Tibial artery (tissue), 4 donors: ENCODE data around the gene METTL16.

Experiments
- DNase-seq, 2 donors: peaks; one replicate each; pipeline ENCODE4 v3.0.0-alpha.2; 2019
- H3K27ac ChIP-seq, 2 donors: fragments of 200-600 bp; sonication (generic) in 1 of 2; 1 replicate in 1 of 2; 2 replicates in 1 of 2; pipeline ENCODE4 v1.5.1; 2018 to 2019; ENCODE audit warnings: mild to moderate bottlenecking in 1 of 2
- H3K27me3 ChIP-seq, 2 donors: fragments of 200-600 bp; sonication (generic) in 1 of 2; one replicate each; pipeline versions ENCODE4 v1.5.1 to v1.6.0; 2016 to 2019
- H3K36me3 ChIP-seq, 3 donors: fragments of 200-600 bp; sonication (generic) in 2 of 3; one replicate each; pipeline ENCODE4 v1.5.1; 2016 to 2019; ENCODE audit warnings: mild to moderate bottlenecking in 2 of 3
- H3K4me1 ChIP-seq, 4 donors: fragments of 200-600 bp; sonication (generic) in 2 of 4; 1 replicate in 3 of 4; 2 replicates in 1 of 4; pipeline ENCODE4 v1.5.1; 2016 to 2019
- H3K4me3 ChIP-seq, 2 donors: fragments of 200-600 bp; sonication (generic) in 1 of 2; 1 replicate in 1 of 2; 2 replicates in 1 of 2; pipeline ENCODE4 v1.5.1; 2018 to 2019; ENCODE audit warnings: mild to moderate bottlenecking in 2 of 2
- H3K9me3 ChIP-seq, 3 donors: fragments of 200-600 bp; sonication (generic) in 1 of 3; one replicate each; pipeline ENCODE4 v1.5.1; 2016 to 2019
- CTCF ChIP-seq, 2 experiments: fragments of 200-600 bp in 1 of 2; fragments of 450-650 bp in 1 of 2; IDR thresholded peaks; one replicate each; pipeline ENCODE4 v1.5.1; 2017 to 2019; ENCODE audit warnings: antibody characterized with exemption in 2 of 2, mild to moderate bottlenecking in 1 of 2, moderate library complexity in 1 of 2
- intact Hi-C: fragments of 100-400 bp; cut with DNase I; formaldehyde crosslinking; loops from one replicate; pipeline ENCODE4 v1.15.0; 2023; ENCODE audit warnings: low total_unique reads

METTL16 gene

DNA sequence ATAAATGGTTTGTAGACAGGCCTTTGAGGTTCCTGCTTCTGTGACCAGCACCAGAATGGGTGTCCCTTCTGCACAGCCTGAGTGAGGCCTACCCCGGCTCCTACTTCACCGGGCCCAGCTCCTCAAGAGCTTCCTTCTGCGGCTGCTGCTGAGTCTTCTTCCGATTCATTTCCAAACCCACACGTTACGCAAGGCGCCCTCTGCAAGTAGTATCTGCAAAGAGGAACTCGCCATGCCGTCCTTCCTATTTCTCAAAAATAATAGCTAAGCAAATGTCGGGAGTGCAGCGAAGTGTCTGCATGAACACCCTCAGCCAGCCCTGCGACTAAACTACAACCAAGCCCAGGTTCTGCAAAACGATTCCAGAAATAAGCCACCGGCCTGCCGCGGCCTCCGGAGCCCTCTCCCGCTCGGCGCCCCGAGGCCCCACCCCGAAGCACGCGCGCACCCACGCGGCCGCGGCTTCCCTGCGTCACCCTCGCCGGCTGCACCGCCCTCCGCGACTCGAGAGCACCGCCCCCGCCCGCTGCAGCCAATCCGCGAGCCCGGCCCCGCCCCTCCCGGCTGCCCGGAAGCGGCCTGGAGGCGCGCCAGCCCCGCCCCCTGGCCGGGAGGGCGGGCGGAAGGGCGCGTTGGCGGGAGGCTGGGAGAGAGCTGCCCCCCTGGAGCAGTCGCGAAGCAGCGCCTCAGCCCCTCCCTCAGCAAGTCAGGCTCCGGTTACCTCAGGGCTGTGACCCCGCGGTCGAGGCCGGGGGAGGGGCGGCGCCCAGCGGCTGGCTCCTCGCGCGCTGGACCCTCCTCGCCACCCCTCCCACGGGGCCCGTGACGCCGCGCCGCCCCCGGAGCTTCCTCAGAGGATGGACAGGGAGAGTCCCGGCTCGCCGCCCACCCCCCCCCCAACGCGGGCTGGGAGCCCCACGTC is 119.2 kb downstream of the METTL16 start:
- Histone ChIP-seq H3K9me3 (no peaks in the 10 kb centered on the region), H3K36me3 (peaks cover 2 to 12% (median 7%) of the 10 kb centered on the region in 3 donors), H3K27ac (peak overlapping the region; percentile 91 to 100), H3K4me1 (peaks cover 18 to 63% (median 56%) of the 10 kb centered on the region in 4 donors), H3K4me3 (peak overlapping the region; percentile 84 to 88), H3K27me3 (no peaks in the 10 kb centered on the region)
- DNase-seq: peak; percentile 94 to 99
- intact Hi-C loops: no loop called here
- no peak for TF ChIP-seq CTCF (IDR thresholded peaks at IDR 0.05)

DNA sequence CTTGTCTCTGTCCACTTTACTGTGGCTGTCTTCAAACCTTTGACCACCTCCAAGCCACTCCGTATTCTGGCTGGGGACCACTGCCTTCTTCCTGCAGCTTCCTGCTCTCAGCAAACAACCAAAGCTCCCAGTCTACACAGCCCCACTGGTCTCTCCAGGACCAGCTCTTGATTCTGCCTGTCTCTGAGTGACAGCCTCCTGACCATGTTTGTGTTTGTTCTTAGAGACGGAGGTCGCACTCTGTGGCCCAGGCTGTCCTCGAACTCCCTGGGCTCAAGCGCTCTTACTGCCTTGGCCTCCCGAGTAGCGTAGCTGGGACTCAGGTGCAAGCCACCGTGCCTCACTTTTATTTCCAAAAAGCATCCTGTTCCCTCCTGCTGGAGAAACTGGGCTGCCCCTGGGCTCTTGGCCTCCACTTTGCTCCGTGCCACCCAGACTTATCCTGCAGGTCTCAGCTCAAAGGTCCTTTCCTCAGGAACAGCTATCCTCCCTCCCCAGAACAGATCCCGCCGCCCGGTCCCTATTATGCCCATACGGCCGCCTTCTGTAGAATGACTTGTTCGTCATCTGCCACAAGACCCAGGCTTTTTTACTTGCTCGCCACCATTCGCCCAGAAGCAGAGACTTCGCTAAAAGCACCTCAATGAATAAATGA is 120.0 kb downstream of the METTL16 start:
- TF ChIP-seq CTCF (IDR thresholded peaks at IDR 0.05): no peak
- H3K4me1 ChIP-seq: peaks cover 12 to 55% (median 49%) of the 10 kb centered on the region in 4 donors
- peak overlapping the region; percentile 84 to 88 for H3K4me3 ChIP-seq
- intact Hi-C loops: no loop called here
- H3K27me3 ChIP-seq: no peaks in the 10 kb centered on the region
- peak overlapping the region; percentile 80 to 100 for H3K27ac ChIP-seq
- H3K36me3 ChIP-seq: peaks cover 10 to 20% (median 14%) of the 10 kb centered on the region in 3 donors
- DNase-seq: no peak
- H3K9me3 ChIP-seq: no peaks in the 10 kb centered on the region

- H3K9me3 ChIP-seq: no peaks in the 10 kb centered on the region
- H3K27me3 ChIP-seq: no peaks in the 10 kb centered on the region
- H3K4me3 ChIP-seq: no peak overlapping the region
- no peak for DNase-seq
- peaks cover 17 to 34% (median 28%) of the 10 kb centered on the region in 3 donors for H3K36me3 ChIP-seq
- peak overlapping the region; percentile 80 to 100 for H3K27ac ChIP-seq
- intact Hi-C loops: no loop called here
- H3K4me1 ChIP-seq: peaks cover 6 to 41% (median 36%) of the 10 kb centered on the region in 4 donors
- no peak for TF ChIP-seq CTCF (IDR thresholded peaks at IDR 0.05)
Measured at GRCh38 chr17:2390199-2390836, 121.4 kb downstream of the METTL16 start.

DNA sequence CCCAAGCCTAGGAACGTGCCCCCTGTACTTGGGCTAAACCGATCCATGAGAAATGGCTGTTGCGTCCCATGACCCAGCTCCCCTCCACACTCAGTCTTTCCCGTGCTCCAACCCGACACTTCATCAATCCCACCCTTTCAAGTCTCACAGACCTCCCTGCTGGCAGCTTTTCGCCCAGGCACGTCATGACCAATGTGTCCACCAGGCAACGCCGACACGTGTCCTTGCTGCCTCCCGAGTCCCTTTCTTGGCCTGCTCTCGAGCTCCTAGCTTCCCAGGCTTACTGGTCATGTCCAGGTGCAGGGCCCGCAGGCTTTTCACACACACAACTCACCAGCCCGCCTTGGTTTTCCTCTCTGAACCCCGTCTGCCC is 123.0 kb downstream of the METTL16 start:
- Histone ChIP-seq H3K4me1 (peaks cover 6 to 26% (median 23%) of the 10 kb centered on the region in 4 donors), H3K27me3 (no peaks in the 10 kb centered on the region), H3K36me3 (peaks cover 17 to 40% (median 33%) of the 10 kb centered on the region in 3 donors), H3K9me3 (no peaks in the 10 kb centered on the region), H3K4me3 (no peak overlapping the region), H3K27ac (no peak overlapping the region)
- intact Hi-C loops: loop anchor here (10.0 kb wide), 1 partner anchor 266 kb away; no protein-coding TSS in a partner anchor
- no peak for TF ChIP-seq CTCF (IDR thresholded peaks at IDR 0.05)
- no peak for DNase-seq

- Histone ChIP-seq H3K9me3 (no peaks in the 10 kb centered on the region), H3K4me1 (peaks cover 6 to 30% (median 23%) of the 10 kb centered on the region in 4 donors), H3K27me3 (no peaks in the 10 kb centered on the region), H3K27ac (no peak overlapping the region), H3K36me3 (peaks cover 17 to 40% (median 33%) of the 10 kb centered on the region in 3 donors), H3K4me3 (no peak overlapping the region)
- DNase-seq: no peak
- TF ChIP-seq CTCF (IDR thresholded peaks at IDR 0.05): no peak
- intact Hi-C loops: loop anchor here (10.0 kb wide), 1 partner anchor 267 kb away; no protein-coding TSS in a partner anchor
Measured at GRCh38 chr17:2388020-2388682, 123.5 kb downstream of the METTL16 start.
